ENCODE results near the gene TFRC.
"Not testable (repeated sequence)": the region's sequence is repeated elsewhere in the genome, so short reads cannot be mapped to it uniquely, and the experiment has no call there.

Gene TFRC

DNA sequence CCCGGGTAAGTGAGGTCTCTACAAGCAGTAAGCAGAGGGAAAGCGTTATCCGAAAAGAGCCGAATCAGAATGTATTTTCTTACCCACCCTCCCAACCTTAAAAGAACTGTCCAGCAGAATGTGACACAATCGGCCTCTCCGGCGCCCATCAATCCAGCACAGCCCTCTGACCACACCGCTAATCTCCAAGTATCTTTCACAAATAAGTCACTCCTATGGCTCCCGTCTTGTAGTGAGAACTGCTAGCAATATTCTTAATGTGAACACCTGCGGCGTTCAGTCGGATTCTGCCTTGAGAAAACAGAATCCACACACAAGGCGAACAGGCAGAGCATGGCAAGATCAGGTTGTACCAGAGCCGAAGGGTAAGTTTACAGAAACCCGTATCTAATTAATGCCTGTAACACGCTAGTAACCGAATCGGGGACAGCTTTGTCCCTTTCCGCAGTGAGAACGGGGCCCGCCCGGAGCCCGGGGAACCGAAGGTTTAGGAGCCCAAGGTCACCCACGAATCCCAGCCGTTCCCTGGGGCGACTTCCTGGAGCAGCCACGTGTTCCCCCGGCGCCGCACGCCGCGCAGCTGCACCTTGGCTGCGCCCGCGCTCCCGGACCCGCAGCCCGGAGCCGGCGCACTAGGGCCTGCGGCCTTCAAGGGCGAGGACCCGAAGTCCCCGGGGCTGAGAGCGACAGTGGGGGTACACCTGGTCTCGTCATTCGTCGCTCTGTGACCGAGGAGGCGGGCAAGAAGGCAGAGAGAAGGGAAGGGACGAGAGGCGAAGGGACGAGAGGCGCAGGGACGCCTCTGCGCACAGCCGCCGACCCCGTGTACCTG lies 672 bp downstream of the TFRC start:
- peak in 1 of 2 experiments; percentile 23 for DNase-seq

DNA sequence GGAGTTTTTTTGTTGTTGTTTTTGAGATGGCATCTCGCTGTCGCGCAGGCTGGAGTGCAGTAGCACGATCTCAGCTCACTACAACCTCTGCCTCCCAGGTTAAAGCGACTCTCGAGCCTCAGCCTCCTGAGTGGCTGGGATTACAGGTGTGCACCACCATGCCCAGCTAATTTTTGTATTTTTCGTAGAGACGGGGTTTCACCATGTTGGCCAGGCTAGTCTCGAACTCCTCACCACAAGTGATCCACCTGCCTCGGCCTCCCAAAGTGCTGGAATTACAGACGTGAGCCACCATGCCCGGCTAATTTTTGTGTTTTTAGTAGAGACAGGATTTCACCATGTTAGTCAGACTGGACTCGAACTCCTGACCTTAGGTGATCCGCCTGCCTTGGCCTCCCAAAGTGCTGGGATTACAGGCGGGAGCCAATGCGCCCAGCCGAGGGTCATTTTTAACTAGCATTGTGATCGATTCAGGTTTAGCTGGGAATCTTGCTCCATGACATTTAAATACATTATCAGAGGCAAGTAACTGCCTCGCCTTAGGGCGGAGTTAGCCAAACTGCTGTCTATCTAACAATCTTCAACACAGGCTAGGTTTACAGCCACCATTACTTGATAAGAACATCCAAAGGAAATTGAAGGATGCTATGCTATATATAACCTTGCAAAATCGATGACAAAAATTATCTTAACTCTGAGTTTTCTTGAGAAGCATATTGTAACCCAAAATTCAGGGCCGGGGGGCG lies 1.6 kb downstream of the TFRC start:
- DNase-seq = not testable (repeated sequence)

DNA sequence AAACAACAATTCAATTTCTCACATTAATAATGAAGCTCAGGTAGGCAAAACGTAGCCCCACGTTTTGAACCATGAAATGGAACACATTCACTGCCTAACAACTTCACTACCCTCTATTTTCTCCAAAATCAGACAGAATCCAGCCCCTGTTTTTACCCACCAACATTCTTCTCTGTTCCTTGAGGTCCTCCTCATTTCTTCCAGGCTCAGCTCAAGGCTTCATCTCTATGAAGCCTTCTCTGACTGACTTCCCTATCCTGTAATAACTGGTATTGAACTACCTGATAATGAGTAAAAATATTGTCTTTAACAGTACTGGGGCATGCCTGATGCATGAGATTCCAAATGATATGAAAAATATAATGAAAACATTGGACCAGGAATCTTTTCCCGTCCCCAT lies 2.2 kb downstream of the TFRC start:
- DNase-seq = no peak

DNA sequence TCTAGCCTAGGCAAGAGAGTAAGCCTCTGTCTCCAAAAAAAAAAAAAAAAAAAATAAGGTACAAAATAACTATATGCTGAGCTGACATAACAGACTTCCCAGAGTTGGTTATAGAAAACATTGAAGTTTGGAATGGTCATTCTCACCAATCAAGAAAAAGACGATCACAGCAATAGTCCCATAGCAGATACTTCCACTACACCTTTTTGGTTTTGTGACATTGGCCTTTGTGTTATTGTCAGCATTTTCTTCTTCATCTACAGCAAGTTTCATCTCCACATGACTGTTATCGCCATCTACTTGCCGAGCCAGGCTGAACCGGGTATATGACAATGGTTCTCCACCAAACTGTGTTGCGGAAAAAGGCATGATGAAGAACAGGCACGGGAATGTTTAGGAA lies 6.9 kb downstream of the TFRC start:
- DNase-seq = no peak

DNA sequence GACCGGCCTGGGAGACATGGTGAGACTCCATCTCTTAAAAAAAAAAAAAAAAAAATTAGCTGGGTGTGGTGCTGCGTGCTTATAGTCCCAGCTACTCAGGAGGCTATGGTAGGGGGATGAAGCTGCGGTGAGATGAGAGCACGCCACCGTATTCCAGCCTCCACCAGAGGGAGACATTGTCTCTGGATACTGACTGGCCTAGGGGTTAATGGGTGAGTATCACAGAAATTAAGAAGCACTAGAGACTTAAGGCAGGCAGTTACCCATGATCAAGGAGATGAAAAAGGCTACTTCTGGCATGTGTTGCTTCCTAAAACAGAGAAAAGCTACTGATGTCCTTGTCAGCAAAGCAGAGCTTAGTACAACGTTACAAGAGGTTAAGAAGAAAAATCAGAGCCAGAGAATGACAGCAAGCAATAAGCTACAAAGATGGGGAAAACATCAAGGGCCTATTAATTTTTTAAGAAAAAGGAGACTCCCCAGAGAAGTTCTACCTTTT lies 8.6 kb downstream of the TFRC start:
- peak in 1 of 2 experiments; percentile 43 for DNase-seq

DNA sequence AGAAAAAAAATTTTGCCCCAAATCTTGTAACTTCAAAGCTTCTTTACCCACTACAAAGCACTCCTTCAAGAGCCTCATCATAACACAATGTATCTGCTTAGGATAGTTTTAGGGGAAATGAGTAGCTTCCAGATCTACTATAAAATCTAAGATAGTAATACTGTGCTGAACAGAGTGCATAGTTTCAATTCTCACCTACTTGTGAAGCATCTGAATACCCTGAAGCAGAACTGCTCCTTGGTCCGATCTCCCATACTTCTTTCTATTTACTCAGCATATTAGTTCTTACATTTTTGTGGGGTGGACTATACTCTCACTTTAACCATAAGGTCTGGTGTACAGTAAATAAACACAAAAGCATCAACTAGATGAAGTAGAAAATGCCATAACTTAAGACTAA lies 9.6 kb downstream of the TFRC start:
- no peak for DNase-seq

DNA sequence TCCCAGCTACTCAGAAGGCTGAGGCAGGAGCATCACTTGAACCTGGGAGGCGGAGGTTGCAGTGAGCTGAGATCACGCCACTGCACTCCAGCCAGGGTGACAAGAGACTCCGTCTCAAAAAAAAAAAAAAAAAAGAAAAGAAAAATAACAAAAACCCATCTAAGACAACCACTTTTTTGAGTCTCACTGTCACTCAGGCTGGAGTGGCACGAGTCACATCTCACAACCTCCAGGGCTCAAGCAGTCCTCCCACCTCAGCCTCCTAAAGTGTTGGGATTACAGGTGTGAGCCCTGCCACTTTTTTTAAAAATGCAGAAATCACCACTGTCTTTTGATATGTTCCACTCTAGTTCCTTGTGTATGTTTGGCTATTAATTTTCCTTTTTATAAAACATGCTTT lies 13.1 kb downstream of the TFRC start:
- DNase-seq = not testable (repeated sequence)

DNA sequence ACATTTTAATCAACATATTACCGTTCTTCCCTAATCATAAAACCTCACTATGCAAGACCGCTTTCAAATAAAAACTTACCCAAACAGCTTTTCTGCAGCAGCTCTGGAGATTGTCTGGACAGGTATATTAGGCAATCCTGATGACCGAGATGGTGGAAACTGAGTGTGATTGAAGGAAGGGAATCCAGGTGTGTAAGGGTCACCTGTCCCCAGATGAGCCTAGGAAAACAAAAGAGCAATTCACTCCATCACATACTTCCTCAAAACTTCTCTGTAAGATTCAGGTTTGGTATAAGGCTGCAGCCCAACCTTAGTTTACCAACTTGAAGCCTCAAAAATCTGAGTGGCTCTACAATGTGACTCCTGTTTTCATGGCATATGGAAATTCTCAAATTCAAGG lies 14.5 kb downstream of the TFRC start:
- no peak for DNase-seq

DNA sequence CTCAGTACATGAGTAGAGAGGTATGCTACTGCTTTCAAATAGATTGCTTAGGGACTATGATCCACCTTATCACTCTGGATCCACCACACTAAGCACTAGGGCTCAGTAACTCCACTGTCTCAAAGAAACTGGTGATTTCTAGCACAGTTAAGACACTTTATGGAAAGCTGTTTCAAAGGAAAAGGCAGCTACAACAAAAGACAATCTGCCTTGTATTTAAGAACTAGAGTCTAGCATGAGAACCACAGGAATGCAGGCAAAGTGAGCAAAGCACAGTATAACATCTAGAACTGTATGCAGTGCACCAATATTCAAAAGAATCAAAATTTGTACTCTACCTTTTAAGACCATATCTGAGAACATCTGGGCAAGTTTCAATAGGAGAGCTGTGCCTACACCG lies 17.9 kb downstream of the TFRC start:
- DNase-seq = no peak

DNA sequence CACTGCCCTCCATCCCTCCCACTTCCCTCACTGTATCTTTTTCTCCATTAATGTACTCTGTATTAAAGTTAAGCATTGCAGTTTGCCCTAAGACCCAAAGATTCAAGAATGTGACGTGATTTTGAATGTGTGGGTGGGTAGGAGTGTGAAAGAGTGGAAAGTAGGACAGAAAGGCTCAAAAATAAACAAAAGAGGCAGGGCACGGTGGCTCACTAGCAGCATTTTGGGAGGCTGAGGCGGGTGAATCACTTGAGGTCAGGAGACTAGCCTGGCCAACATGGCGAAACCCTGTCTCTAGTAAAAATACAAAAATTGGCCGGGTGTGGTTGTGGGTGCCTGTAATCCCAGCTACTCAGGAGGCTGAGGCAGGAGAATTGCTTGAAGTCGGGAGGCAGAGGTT lies 18.4 kb downstream of the TFRC start:
- no peak for DNase-seq

DNA sequence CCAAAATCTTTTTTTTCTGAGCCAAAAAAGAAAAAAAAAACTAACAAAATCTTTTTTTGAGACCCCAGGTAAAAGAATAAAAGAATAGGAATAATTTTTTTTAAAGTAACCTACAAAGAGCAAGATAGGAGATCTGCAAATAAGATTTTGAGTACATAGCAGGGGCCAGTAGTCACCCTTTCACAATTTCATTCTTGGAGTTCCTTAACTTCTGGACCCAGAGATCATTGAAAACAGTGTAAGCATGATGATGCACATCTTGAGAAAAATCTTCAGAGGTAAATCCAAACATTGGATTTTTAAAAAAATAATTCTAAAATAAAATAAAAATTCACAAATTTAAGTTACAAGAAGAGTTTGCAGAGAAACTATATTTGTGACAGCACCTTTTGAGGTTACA lies 18.8 kb downstream of the TFRC start:
- DNase-seq = no peak

DNA sequence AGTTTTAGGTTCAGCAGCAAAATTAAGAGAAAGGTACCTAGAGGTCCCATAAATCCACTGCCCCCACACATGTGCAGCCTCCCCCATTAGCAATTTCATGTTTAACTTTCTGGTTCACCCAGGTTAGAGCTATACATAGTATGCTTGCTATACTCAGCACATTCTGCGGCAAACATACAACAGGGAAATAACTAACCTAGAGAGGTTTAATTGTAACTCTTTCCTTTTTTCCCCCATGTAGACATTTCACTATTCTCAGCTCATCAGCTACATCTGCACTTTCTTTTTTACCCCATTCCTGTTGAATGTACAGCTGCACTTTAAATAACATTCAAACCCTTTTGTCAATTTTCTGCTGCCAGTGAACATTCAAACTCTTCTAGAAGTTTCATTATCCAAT lies 21.1 kb downstream of the TFRC start:
- DNase-seq = no peak

DNA sequence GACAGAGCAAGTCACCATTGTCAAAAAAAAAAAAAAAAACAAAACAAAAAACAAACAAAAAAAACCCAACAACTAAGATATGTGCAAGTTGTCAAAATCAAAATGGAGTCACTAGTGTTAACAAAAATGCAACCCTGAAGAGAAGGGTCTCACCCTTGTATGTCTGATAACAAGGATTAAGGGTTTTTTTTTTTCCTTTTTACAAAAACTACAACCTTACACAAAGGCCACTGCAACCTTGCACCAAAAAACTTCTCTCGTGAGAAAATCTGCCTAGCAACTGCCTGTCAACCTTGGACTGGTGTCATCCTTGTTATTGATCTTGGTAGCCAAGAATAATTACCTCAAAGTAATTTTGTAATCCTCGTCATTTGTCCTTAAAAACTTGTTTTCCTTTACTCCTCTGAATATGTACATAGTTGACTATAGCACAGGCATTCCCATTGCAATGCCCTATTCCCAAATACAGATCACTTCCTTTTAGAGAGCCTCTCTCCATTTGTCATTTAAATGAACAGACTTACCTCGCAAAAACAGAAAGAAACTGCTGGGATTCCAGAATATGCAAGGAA lies 24.0 kb downstream of the TFRC start:
- no peak for DNase-seq

DNA sequence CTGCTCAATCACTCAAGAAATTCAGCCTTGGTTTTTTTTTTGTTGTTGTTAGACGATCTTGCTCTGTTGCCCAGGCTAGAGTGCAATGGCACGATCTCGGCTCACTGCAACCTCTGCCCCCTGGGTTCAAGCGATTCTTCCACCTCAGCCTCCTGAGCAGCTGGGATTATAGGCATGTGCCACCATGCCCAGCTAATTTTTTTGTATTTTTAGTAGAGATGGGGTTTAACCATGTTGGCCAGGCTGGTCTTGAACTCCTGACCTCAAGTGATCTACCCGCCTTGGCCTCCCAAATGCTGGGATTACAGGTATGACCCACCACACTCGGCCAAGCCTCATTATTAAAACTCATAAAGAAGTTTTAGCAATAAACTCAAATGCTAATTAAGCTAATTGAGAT lies 25.5 kb downstream of the TFRC start:
- DNase-seq = not testable (repeated sequence)

DNA sequence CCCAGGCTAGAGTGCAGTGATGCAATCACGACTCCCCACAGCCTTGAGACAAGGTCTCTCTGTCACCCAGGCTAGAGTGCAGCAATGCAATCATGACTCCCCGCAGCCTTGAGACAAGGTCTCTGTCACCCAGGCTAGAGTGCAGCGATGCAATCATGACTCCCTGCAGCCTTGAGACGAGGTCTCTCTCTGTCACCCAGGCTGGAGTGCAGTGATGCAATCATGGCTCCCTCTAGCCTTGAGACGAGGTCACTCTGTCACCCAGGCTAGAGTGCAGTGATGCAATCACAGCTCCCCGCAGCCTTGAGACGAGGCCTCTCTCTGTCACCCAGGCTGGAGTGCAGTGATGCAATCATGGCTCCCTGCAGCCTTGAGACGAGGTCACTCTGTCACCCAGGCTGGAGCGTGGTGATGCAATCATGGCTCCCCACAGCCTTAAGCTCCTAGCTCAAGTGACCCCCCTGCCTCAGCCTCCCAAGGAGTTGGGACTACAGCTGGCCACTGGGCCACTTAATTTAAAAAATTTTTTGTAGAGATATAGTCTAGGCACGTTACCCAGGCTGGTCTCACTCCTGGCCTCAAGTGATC lies 26.1 kb downstream of the TFRC start:
- DNase-seq = no peak

DNA sequence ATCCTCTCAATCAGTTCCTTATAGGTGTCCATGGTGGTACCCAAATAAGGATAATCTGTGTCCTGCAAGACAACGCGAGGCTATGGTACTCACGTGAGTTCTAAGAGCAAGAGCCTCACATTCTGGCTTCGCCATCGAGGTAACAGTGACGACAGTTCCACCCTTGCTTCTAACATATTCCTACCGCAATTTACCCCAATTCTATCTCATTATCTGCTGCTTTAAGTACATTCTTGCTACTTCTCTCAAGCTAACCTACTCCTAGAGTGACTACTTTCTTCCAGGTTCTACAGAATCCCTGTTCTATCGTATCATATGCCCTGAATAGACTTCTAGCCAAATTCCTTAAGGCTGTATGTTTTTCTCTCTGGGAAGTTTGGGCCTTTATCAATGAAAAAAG lies 26.6 kb downstream of the TFRC start:
- DNase-seq = no peak

DNA sequence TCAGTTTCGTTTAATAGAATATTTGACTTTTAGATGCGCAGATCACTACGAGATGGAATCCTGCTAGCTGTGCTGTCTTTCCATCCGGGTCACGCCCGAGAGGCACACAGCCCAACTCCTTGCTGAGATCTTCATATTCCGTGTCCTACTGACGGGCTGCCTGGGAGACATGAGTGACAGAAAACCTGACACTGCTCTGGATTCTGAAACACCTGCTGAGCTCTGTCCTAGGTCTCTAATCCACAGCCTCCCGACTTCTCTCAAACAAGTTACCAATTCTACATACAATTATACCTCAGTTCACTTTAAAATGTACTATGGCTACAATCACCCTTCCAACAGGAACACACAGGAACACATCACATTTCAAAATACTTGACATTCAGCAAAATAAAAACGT lies 27.2 kb downstream of the TFRC start:
- no peak for DNase-seq

DNA sequence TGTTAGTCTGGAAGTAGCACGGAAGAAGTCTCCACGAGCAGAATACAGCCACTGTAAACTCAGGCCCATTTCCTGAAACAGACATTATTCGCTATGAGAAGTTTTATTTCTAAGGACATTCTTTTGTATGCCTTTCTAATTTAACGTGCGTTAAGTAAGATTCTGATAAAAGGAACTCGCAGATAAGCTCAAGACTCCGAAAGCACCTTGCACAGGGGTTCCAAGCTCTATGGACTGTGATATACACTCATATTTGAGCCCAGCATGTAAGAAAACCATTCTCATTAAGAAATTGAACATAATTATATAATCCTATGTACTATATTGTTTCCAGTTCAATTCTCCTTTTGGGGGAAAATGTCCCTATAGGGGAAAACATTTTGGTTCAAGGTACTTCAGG lies 28.4 kb downstream of the TFRC start:
- DNase-seq = no peak

DNA sequence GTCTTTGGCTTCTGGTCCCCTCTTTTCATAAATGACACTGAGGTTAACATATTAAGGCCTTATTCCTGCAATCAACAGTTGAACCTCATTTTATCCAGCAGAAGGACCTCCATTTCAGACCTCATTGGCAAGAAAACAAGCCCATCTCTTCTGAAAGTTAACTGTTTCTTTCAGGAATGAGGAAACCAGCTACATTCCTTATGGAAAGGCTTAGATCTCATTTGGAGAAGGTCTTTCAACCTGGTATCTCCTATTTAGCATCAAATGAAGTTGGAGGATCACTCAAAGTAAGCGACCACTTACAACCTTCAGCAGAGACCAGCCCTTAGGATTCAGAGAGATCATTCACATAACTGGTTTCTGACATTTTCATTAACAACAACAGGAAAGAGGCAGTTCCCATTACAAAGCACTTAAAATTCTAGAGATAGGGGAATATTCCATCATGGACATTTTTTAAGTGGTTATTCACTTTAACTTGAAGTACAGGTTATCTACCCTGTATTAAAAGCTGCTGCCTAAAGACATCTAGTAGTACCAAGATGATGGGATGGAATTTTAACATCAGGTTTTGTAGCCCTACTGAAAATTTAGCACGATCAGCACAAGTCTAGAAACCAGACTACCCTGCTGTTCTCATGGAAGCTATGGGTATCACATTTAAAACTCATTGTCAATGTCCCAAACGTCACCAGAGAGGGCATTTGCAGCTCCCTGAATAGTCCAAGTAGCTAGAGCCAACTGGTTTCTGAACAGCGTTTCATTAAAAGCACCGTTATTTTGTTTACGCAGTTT lies 30.4 kb downstream of the TFRC start:
- no peak for DNase-seq

DNA sequence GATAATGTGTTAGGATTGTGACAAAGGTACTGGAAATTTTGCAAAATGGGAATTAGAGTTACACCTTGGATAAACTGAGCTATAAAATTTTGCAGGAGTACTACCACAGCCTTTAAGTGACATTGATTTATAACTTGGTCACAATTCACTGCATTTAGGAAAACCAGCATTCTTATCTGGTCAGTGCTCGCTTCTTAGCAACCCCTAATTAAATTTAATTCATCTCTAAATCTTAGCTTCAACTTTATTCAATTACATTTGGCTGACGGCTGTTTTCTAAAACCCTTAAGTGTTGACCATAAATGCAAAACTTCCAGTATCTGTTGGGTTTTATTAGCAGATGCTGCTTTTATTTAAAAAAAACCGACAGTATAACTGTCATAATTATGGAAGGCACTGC lies 31.3 kb downstream of the TFRC start:
- no peak for DNase-seq

DNA sequence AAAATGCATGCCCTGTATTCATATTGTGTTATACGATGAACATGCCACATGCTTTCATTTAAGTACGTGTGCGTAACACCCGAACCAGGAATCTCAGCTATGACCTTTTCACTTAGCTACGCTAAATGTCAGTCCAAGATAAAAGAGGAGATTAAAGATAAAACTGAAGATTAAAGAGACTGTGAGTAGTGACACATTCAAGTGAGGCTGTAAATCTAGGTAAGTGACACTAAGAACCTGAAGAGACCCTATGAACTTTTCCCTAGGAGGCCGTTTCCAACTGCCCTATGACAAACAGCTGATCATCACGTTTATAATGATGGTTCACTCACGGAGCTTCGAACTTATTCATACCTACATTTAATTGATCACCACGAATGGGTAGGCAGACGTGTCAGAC lies 32.2 kb downstream of the TFRC start:
- DNase-seq = no peak

DNA sequence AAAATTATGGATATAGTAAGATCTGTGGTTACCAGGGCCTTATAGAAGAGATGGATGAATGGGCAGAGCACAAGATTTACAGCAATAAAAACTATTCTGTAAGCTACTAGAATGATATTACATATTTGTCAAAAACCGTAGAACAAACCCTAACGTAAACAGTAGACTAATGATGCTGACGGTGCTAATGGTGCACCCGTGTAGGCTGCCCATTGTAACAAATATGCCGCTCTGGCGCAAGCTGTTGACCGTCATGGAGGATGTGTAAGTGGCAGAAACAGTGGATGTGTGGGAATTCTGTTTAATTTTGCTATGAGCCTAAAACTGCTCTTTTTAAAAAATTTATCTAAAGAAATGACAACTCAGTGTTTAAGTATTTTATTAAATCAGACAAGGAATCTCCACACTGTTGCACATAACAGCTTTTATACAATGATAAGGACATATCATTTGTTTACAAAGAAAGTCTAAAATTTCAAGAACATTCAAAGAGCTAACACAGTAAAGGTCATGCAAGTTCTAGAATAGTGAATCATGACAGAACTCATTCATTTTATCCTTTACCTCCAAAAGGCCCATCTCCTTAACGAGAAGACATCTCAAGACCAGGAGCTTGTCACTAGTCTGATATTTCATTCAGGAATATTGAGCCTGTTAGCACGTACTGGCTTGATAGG lies 32.8 kb downstream of the TFRC start:
- DNase-seq = no peak
